ENCODE measurements around the gene ZNF408. TPM values are rescaled to one million over a fixed set of nuclear protein-coding genes. Genes with fewer than 3 reads are reported as not detected.

The ZNF408 gene
- total RNA-seq, 1 donor from 2014 or later, result 23.0 TPM

DNA sequence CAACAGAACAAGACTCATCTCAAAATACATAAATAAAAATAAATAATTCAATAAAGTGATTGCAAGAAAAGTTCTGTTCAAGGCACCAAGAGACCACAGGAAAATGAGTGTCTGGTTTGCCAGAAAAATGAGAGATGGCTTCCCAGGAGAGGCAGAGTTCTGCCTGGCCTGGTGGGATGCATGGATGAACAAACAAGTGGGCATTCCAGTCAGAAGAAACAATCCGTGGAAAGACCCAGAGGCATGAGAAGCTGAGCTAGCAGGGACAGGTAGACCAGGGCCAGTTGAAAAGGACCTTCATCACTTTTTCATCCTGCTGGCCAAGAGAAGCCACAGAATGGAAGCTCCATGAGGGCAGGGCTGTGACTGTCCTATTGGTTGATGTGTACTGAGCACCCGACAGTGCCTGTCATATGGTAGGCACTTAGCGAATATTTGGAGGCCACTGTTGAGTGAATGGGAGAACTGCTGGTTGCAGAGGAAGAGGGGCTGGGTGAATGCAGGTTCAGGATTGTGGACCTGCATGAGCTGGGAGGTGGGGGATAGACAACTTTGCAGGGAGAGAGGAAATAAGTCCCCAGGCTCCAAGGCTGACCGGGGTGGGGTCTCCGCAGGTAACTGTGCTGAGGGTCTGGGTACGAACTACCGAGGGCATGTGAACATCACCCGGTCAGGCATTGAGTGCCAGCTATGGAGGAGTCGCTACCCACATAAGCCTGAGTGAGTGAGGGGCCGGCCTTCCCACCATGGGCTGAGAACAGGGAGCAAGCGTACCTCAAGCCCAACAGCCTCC, 21.9 kb downstream of the ZNF408 start:
- Histone ChIP-seq H3K36me3 (ENCODE audit: control insufficient read depth, insufficient read depth, low read length) (no peaks in the 10 kb centered on the region), H3K27me3 (ENCODE audit: control insufficient read depth, insufficient read depth, low read length) (no peaks in the 10 kb centered on the region), H3K4me3 (ENCODE audit: low read depth, low read length) (no peak overlapping the region)
- TF ChIP-seq, protein P1, sequence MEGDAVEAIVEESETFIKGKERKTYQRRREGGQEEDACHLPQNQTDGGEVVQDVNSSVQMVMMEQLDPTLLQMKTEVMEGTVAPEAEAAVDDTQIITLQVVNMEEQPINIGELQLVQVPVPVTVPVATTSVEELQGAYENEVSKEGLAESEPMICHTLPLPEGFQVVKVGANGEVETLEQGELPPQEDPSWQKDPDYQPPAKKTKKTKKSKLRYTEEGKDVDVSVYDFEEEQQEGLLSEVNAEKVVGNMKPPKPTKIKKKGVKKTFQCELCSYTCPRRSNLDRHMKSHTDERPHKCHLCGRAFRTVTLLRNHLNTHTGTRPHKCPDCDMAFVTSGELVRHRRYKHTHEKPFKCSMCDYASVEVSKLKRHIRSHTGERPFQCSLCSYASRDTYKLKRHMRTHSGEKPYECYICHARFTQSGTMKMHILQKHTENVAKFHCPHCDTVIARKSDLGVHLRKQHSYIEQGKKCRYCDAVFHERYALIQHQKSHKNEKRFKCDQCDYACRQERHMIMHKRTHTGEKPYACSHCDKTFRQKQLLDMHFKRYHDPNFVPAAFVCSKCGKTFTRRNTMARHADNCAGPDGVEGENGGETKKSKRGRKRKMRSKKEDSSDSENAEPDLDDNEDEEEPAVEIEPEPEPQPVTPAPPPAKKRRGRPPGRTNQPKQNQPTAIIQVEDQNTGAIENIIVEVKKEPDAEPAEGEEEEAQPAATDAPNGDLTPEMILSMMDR (IDR thresholded peaks at IDR 0.05; ENCODE audit: insufficient read depth, low read length, poor library complexity, severe bottlenecking), result no peak
- no peak for DNase-seq (ENCODE audit: low read depth)

DNA sequence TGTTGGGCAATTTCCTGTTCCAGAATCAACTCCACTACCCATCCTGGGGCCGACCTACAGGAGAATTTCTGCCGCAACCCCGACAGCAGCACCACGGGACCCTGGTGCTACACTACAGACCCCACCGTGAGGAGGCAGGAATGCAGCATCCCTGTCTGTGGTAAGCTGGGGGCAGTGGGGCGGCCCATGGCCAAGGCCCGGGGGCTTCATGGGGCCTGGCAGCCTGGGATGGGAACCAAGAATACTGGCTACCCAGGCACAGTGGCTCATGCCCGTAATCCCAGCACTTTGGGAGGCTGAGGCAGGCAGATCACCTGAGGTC, 22.5 kb downstream of the ZNF408 start:
- no peak for DNase-seq (ENCODE audit: low read depth)
- TF ChIP-seq, protein P1 (IDR thresholded peaks at IDR 0.05; ENCODE audit: insufficient read depth, low read length, poor library complexity, severe bottlenecking), result no peak
- no peaks in the 10 kb centered on the region for H3K36me3 ChIP-seq (ENCODE audit: control insufficient read depth, insufficient read depth, low read length)
- no peak overlapping the region for H3K4me3 ChIP-seq (ENCODE audit: low read depth, low read length)
- no peaks in the 10 kb centered on the region for H3K27me3 ChIP-seq (ENCODE audit: control insufficient read depth, insufficient read depth, low read length)

DNA sequence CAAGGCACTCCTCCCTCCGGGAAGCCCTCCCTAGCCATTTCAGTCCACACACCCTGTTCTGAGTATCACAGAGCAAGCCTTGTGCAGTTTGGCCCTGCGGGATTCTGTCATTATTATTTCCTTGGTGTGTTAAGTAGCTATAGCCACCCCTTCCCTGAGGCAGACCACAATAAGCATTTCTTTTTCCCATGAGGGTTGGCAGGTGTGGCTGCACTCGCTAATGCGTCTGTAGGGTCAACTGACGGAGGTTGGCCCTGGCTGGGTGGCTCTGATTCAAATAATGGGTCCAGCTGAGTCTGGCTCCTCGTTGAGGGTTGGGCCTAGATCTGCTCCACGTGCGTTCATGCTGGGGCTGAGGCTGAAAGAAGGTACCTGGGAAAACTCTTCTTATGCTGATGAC, 23.3 kb downstream of the ZNF408 start:
- no peaks in the 10 kb centered on the region for H3K36me3 ChIP-seq (ENCODE audit: control insufficient read depth, insufficient read depth, low read length)
- no peak for DNase-seq (ENCODE audit: low read depth)

DNA sequence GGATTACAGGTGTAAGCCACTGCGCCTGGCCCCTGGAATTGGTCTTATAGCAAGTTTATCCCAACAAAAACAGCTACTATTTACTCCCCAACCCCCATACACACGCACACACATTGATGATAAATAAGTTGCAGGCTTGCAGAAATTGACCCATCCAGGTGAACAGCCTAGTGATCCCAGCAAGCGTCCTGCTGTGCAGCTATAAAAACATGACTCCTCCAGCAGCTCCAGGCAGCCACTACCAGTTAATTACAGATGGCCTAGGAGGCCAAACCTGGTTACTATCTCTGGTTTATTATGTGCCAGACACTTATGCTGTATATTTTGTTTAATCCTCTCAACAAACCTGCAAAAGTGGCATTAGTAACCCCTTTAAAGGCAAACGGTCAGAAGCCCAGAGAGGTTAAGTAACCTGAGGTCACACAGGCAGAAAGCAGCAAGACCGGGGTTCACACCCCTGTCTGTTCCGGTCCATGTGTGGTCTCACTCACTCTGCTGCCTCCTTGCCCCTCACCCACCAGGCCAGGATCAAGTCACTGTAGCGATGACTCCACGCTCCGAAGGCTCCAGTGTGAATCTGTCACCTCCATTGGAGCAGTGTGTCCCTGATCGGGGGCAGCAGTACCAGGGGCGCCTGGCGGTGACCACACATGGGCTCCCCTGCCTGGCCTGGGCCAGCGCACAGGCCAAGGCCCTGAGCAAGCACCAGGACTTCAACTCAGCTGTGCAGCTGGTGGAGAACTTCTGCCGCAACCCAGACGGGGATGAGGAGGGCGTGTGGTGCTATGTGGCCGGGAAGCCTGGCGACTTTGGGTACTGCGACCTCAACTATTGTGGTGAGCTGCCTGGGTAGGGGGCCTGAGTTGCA, 24.7 kb downstream of the ZNF408 start:
- Histone ChIP-seq H3K4me3 (ENCODE audit: low read depth, low read length) (no peak overlapping the region), H3K36me3 (ENCODE audit: control insufficient read depth, insufficient read depth, low read length) (no peaks in the 10 kb centered on the region), H3K27me3 (ENCODE audit: control insufficient read depth, insufficient read depth, low read length) (no peaks in the 10 kb centered on the region)
- TF ChIP-seq, protein P1 (IDR thresholded peaks at IDR 0.05; ENCODE audit: insufficient read depth, low read length, poor library complexity, severe bottlenecking), result no peak
- no peak for DNase-seq (ENCODE audit: low read depth)

More for the DNA sequence above, 23.3 kb downstream of the ZNF408 start:
- TF ChIP-seq, protein P1 (IDR thresholded peaks at IDR 0.05; ENCODE audit: insufficient read depth, low read length, poor library complexity, severe bottlenecking), result no peak
- Histone ChIP-seq H3K27me3 (ENCODE audit: control insufficient read depth, insufficient read depth, low read length) (no peaks in the 10 kb centered on the region), H3K4me3 (ENCODE audit: low read depth, low read length) (no peak overlapping the region)

DNA sequence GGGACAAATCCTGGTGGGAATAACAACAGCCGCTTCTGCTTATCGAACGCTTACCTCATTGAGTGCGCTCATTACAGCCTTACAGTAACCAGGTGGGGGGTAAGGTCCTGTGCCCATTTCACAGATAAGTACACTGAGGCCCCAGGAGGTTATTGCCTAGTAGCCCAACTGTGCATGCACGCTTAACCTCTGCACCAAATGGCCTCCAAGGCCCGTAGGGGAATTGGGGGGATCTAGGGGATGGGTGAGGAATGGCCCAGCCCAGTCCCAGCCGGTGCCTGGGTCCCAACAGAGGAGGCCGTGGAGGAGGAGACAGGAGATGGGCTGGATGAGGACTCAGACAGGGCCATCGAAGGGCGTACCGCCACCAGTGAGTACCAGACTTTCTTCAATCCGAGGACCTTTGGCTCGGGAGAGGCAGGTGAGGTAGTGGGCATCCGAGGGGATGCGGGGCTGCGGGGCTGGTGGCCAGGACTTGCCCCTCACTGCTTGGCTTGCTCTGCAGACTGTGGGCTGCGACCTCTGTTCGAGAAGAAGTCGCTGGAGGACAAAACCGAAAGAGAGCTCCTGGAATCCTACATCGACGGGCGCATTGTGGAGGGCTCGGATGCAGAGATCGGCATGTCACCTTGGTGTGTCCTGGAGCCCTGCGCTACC, 25.5 kb downstream of the ZNF408 start:
- TF ChIP-seq, protein P1 (IDR thresholded peaks at IDR 0.05; ENCODE audit: insufficient read depth, low read length, poor library complexity, severe bottlenecking), result no peak
- no peaks in the 10 kb centered on the region for H3K27me3 ChIP-seq (ENCODE audit: control insufficient read depth, insufficient read depth, low read length)
- H3K36me3 ChIP-seq (ENCODE audit: control insufficient read depth, insufficient read depth, low read length), result no peaks in the 10 kb centered on the region
- H3K4me3 ChIP-seq (ENCODE audit: low read depth, low read length), result no peak overlapping the region
- DNase-seq (ENCODE audit: low read depth), result no peak
